GM21390 (cell line): ENCODE results near the gene FBXO45.
A peak's percentile ranks its signal among the peaks of the same experiment; 100 is the strongest.
"Not testable (repeated sequence)": the region's sequence is repeated elsewhere in the genome, so short reads cannot be mapped to it uniquely, and the experiment has no call there.

Source experiments
- ATAC-seq: cut with Tn5 transposase; IDR thresholded peaks from one replicate; pipeline ENCODE4 v1.9.1; 2021; ENCODE audit not compliant: unreplicated experiment

FBXO45 gene

GRCh38 chr3:196568246-196569002, at the start of gene FBXO45, which contains the start of gene WDR53:
FBXO45 (plus strand) TSS chr3:196568660; CDS start chr3:196568985, 325 bp downstream.
WDR53 (minus strand) TSS chr3:196568554; CDS start chr3:196561475, 7,079 bp downstream.
- peak; percentile 94 for ATAC-seq

- no peak for ATAC-seq
Measured at GRCh38 chr3:196518966-196519717, 49.3 kb upstream of the FBXO45 start.

GRCh38 chr3:196519718-196520082, 48.8 kb upstream of the FBXO45 start:
- ATAC-seq = no peak

- not testable (repeated sequence) for ATAC-seq
Measured at GRCh38 chr3:196521291-196521690, 47.2 kb upstream of the FBXO45 start.

- no peak for ATAC-seq
Measured at GRCh38 chr3:196523841-196524240, 44.6 kb upstream of the FBXO45 start.

- no peak for ATAC-seq
Measured at GRCh38 chr3:196524527-196524926, 43.9 kb upstream of the FBXO45 start.

- no peak for ATAC-seq
Measured at GRCh38 chr3:196525141-196525540, 43.3 kb upstream of the FBXO45 start.

- peak; percentile 80 for ATAC-seq
Measured at GRCh38 chr3:196528639-196529233, 39.7 kb upstream of the FBXO45 start.

- ATAC-seq = no peak
Measured at GRCh38 chr3:196531418-196531817, 37.0 kb upstream of the FBXO45 start.

- no peak for ATAC-seq
Measured at GRCh38 chr3:196533260-196533681, 35.2 kb upstream of the FBXO45 start.

- no peak for ATAC-seq
Measured at GRCh38 chr3:196537319-196537984, 31.0 kb upstream of the FBXO45 start.

GRCh38 chr3:196541684-196542445, 26.6 kb upstream of the FBXO45 start:
- ATAC-seq = no peak

- ATAC-seq = no peak
Measured at GRCh38 chr3:196544491-196544992, 23.9 kb upstream of the FBXO45 start.

- no peak for ATAC-seq
Measured at GRCh38 chr3:196546537-196546936, 21.9 kb upstream of the FBXO45 start.

GRCh38 chr3:196547067-196547466, 21.4 kb upstream of the FBXO45 start:
- ATAC-seq = no peak

- not testable (repeated sequence) for ATAC-seq
Measured at GRCh38 chr3:196549312-196549711, 19.1 kb upstream of the FBXO45 start.

GRCh38 chr3:196550172-196550571, 18.3 kb upstream of the FBXO45 start:
- ATAC-seq = not testable (repeated sequence)

- no peak for ATAC-seq
Measured at GRCh38 chr3:196552253-196552652, 16.2 kb upstream of the FBXO45 start.

- no peak for ATAC-seq
Measured at GRCh38 chr3:196553551-196553950, 14.9 kb upstream of the FBXO45 start.

GRCh38 chr3:196554205-196554604, 14.3 kb upstream of the FBXO45 start:
- no peak for ATAC-seq
